Stomach (tissue), 9 donors: Measurements from ENCODE around the gene FLYWCH1. TPM values are rescaled to one million over a fixed set of nuclear protein-coding genes. Genes with fewer than 3 reads are reported as not detected.

Source experiments
- DNase-seq, 2 donors: peaks; one replicate each; pipeline versions ENCODE4 v3.0.0 to v3.0.0-alpha.2; 2013 to 2019
- H3K27ac ChIP-seq, 5 donors: fragments of 200-600 bp in 4 of 5; sonication (generic) in 4 of 5; one replicate each; pipeline ENCODE4 v1.5.1; 2013 to 2019; ENCODE audit warnings: mild to moderate bottlenecking in 1 of 5, moderate library complexity in 1 of 5
- H3K27me3 ChIP-seq, 3 donors: fragments of 200-600 bp; sonication (generic); one replicate each; pipeline ENCODE4 v1.5.1; 2017 to 2019; ENCODE audit warnings: mixed run types in 1 of 3
- H3K36me3 ChIP-seq, 4 donors: fragments of 200-600 bp; sonication (generic); 1 replicate in 3 of 4; 2 replicates in 1 of 4; pipeline ENCODE4 v1.5.1; 2016 to 2019
- H3K4me1 ChIP-seq, 4 donors: fragments of 200-600 bp; sonication (generic); one replicate each; pipeline ENCODE4 v1.5.1; 2016 to 2019
- H3K4me3 ChIP-seq, 4 donors: fragments of 200-600 bp; sonication (generic) in 3 of 4; one replicate each; pipeline ENCODE4 v1.5.1; 2016 to 2019; ENCODE audit warnings: mild to moderate bottlenecking in 1 of 4
- H3K9me3 ChIP-seq, 4 donors: fragments of 200-600 bp; sonication (generic); one replicate each; pipeline ENCODE4 v1.5.1; 2016 to 2019
- EP300 ChIP-seq: sonication (generic); formaldehyde crosslinking; IDR thresholded peaks from one replicate; pipeline ENCODE4 v1.6.1; 2017; ENCODE audit warnings: antibody characterized with exemption
- POLR2A ChIP-seq, 4 donors: fragments of 450-650 bp; IDR thresholded peaks; one replicate each; pipeline ENCODE4 v1.6.1; 2016; ENCODE audit warnings: antibody characterized with exemption in 4 of 4, control low read depth in 2 of 4, mild to moderate bottlenecking in 1 of 4, moderate library complexity in 1 of 4
- POLR2AphosphoS5 ChIP-seq, 3 donors: sonication (generic); formaldehyde crosslinking; IDR thresholded peaks; one replicate each; pipeline ENCODE4 v1.6.1; 2016; ENCODE audit warnings: antibody characterized with exemption in 3 of 3
- WGBS, 5 donors: extraction: QIAGEN DNeasy Blood & Tissue Kit in 3 of 5; methylation state at CpG; one replicate each; pipeline versions ENCODE4 v1.1.5 to v1.1.7; 2013 to 2018; 5-methylcytosine and 5-hydroxymethylcytosine counted together
- intact Hi-C: fragments of 100-400 bp; cut with DNase I; formaldehyde crosslinking; loops from one replicate; pipeline ENCODE4 v1.15.1; 2023; ENCODE audit warnings: low total_unique reads
- polyA plus RNA-seq, 3 donors: library from polyadenylated mRNA; stranded (reverse); fragments of 200-250 nt; gene quantifications; one replicate each; pipeline ENCODE4 v1.2.3, GENCODE V29; 2013
- total RNA-seq, 5 donors: library from RNA; depleted of rRNA; stranded (reverse); fragments of >200 nt; gene quantifications; one replicate each; pipeline versions ENCODE4 v1.1.0 to v1.2.3, GENCODE V29; 2014 to 2016
- TF ChIP-seq, protein P1 (sequence below), 7 experiments: fragments of 450-650 bp in 4 of 7; fragments of 200-600 bp in 3 of 7; sonication (generic) in 3 of 7; IDR thresholded peaks; one replicate each; pipeline ENCODE4 v1.5.1; 2016 to 2019; ENCODE audit warnings: antibody characterized with exemption in 7 of 7, control low read depth in 2 of 7, mild to moderate bottlenecking in 1 of 7
- donor health status: healthy with polysubstance abuse.
- donor health status: Bipolar disorder and iron deficiency.
- donor health status: healthy.

FLYWCH1 gene
- total and polyA plus RNA-seq, 8 donors = 8.1 to 121 (median 17.6) TPM

DNA sequence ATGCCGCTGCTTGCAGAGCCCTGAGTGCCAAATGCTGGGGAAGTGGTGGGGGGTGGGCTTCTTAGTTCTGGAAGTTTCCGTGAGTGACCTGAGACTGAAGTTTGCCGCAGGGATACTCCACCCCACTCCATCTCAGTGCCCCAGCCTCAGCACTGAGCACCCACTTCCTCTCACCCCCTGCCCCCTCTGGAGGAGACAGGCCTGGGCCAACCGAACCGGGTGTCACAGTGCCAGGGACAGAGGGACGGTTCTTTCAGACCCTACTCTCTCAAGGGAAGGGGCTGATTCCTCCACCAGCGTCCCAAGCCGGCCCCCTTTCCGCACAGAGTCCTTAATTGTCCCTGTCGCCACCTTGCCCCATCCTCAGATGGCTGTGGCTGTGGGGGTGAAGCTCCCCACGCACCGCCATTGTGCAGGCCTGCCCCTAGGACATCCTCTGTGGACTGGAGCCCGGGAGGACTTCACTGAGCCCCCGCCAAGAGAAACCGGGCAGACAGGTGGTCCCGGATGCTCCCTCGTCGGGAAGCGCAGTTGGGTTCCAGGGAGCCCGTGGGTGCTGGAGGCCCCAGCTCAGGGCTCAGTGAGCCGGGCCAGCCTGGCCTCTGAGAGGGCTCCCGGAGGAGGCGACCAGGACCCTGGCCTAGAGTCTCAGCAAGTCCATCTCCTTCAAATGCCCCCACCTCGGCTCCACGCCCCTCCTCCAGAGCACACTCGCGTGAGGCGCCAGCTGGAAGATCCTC lies 50.8 kb downstream of the FLYWCH1 start:
- Histone ChIP-seq H3K27me3 (peaks cover 36 to 98% (median 67%) of the 10 kb centered on the region in 3 donors), H3K9me3 (no peaks in the 10 kb centered on the region), H3K27ac (no peak overlapping the region), H3K36me3 (no peaks in the 10 kb centered on the region), H3K4me1 (peaks cover 37 to 58% (median 43%) of the 10 kb centered on the region in 4 donors), H3K4me3 (no peak overlapping the region)
- TF ChIP-seq EP300 (no peak), POLR2AphosphoS5 (IDR thresholded peaks at IDR 0.05) (no peak), POLR2A (IDR thresholded peaks at IDR 0.05) (no peak)
- TF ChIP-seq, protein P1, sequence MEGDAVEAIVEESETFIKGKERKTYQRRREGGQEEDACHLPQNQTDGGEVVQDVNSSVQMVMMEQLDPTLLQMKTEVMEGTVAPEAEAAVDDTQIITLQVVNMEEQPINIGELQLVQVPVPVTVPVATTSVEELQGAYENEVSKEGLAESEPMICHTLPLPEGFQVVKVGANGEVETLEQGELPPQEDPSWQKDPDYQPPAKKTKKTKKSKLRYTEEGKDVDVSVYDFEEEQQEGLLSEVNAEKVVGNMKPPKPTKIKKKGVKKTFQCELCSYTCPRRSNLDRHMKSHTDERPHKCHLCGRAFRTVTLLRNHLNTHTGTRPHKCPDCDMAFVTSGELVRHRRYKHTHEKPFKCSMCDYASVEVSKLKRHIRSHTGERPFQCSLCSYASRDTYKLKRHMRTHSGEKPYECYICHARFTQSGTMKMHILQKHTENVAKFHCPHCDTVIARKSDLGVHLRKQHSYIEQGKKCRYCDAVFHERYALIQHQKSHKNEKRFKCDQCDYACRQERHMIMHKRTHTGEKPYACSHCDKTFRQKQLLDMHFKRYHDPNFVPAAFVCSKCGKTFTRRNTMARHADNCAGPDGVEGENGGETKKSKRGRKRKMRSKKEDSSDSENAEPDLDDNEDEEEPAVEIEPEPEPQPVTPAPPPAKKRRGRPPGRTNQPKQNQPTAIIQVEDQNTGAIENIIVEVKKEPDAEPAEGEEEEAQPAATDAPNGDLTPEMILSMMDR (IDR thresholded peaks at IDR 0.05) = no peak
- 25 to 33% (median 26%) methylated on average over 7 to 28 of the region's 28 CpGs for WGBS, 5 donors
- no peak for DNase-seq
- intact Hi-C loops = no loop called here

GRCh38 chr16:2963074-2963722 lies 51.5 kb downstream of the FLYWCH1 start:
- 0 to 2% (median 1%) methylated on average over 8 to 40 of the region's 40 CpGs for WGBS, 5 donors
- no peaks in the 10 kb centered on the region for H3K36me3 ChIP-seq
- intact Hi-C loops = no loop called here
- peaks cover 38 to 65% (median 50%) of the 10 kb centered on the region in 4 donors for H3K4me1 ChIP-seq
- H3K27ac ChIP-seq = no peak overlapping the region
- H3K9me3 ChIP-seq = no peaks in the 10 kb centered on the region
- DNase-seq = peak in 1 of 2 donors; percentile 45
- peak overlapping the region; percentile 19 to 54 (median 36) for H3K4me3 ChIP-seq
- peaks cover 42 to 98% (median 73%) of the 10 kb centered on the region in 3 donors for H3K27me3 ChIP-seq
- TF ChIP-seq POLR2A (IDR thresholded peaks at IDR 0.05) = no peak
- no peak for TF ChIP-seq POLR2AphosphoS5 (IDR thresholded peaks at IDR 0.05)
- TF ChIP-seq, protein P1 (IDR thresholded peaks at IDR 0.05) = no peak
- TF ChIP-seq EP300 = no peak

DNA sequence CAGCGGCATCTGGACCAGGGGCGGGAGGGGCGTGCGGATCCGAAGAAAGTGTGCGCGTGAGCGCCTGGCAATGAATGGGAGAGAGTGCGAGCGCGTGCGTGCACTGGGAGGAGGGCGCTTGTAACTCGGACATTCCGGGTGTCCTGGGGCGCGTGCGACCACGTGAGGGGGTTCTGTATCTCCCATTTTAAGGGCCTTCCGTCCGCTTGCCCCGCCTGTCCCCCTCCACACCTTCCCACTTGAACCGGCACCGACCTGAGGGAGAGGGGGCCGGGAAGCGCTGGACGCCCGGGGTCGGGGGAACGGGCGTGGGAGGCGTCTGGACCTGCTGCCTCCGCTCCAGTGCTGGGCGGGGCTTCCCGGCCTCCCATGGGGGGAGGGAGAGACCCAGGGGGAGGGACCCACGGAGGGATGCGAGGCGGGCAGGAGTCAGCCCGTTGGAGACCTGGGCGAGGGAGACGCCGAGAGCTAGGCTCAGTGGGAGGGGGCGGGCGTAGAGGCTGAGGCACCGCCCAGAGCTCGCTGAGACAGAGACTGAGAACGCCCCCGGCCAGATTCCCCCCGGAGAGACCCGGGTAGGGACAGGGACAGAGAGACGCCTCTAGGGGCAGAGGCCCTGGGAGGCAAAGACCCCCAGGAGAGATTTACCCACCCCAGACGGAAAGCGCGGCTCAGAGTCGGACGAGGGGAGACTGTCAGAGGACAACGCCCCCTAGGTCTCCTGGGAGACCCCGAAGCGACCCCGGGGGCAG lies 52.2 kb downstream of the FLYWCH1 start, which contains the start of gene KREMEN2:
Gene KREMEN2 (plus strand): TSS at position 553 of the 752 bp plus-strand sequence. CDS start 246 bp downstream, outside the sequence.
- H3K27ac ChIP-seq = no peak within 1 kb of the TSS
- H3K36me3 ChIP-seq = no peaks in the 10 kb centered on the region
- peaks cover 45 to 100% (median 79%) of the 10 kb centered on the region in 3 donors for H3K27me3 ChIP-seq
- intact Hi-C loops = no loop called here
- 0 to 2% (median 1%) methylated on average over 22 to 60 of the region's 60 CpGs for WGBS, 5 donors
- peaks cover 45 to 71% (median 57%) of the 10 kb centered on the region in 4 donors for H3K4me1 ChIP-seq
- H3K9me3 ChIP-seq = no peaks in the 10 kb centered on the region
- peak within 1 kb of the TSS; percentile 30 to 54 (median 36) for H3K4me3 ChIP-seq
- peak in 1 of 2 donors; percentile 74 for DNase-seq
- TF ChIP-seq, protein P1 (IDR thresholded peaks at IDR 0.05) = no peak
- TF ChIP-seq EP300 (no peak), POLR2A (IDR thresholded peaks at IDR 0.05) (no peak), POLR2AphosphoS5 (IDR thresholded peaks at IDR 0.05) (no peak)
